Measurements from ENCODE around the gene RTRAF.

Gene RTRAF

GRCh38 chr14:51989293-51990234, at the start of gene RTRAF:
RTRAF (plus strand) TSS chr14:51989546; CDS start chr14:51989640, 94 bp downstream.
- peak; percentile 92 for DNase-seq

- DNase-seq, result peak; percentile 20
Observed at GRCh38 chr14:51939755-51940301, 49.5 kb upstream of the RTRAF start.

GRCh38 chr14:51942971-51943370, 46.4 kb upstream of the RTRAF start:
- no peak for DNase-seq

GRCh38 chr14:51950007-51950406, 39.3 kb upstream of the RTRAF start:
- DNase-seq, result peak; percentile 14

- DNase-seq, result no peak
Observed at GRCh38 chr14:51951656-51952055, 37.7 kb upstream of the RTRAF start.

GRCh38 chr14:51954031-51954430, 35.3 kb upstream of the RTRAF start:
- DNase-seq, result no peak

- DNase-seq, result no peak
Observed at GRCh38 chr14:51954657-51955056, 34.7 kb upstream of the RTRAF start.

DNA sequence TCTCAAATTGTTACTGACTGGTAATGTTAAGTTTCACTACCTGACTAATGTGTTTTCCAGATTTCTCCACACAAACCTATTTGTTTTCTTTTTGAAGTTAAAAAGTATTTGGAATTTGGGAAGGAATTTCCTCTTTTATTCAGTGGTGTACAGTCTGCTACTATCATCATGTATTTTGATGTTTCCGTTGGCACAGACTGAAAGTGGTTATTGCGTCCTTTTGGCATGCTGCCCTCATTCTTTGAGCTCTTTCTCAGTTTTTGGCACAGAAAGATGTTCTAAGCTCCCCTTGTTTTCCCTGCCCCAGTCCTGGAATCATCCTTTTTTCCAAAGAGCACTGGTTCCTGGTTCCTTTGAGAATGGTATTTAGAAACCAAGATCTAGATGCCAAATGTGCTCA, 31.4 kb upstream of the RTRAF start:
- peak; percentile 45 for DNase-seq

- DNase-seq, result no peak
Observed at GRCh38 chr14:51959928-51960327, 29.4 kb upstream of the RTRAF start.

DNA sequence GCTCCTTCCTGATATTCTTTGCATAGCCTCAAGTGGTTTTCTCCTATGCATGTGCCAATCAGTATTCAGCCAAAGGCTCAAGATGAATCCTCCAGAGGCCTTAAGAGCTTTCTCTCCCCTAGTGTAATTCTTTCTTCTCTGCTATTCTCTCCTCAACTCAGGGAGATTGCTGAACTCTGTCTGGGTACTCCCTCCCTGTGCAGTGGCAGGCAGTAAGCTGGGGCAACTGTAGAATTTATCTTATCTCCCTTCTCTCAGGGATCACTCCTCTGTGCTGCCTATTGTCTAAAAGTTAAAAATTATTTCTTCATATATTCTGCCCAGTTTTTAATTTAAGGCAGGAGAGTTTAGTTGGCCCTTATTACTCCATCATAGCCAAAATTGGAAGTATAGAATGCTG, 28.5 kb upstream of the RTRAF start:
- no peak for DNase-seq

GRCh38 chr14:51962711-51963110, 26.6 kb upstream of the RTRAF start:
- DNase-seq, result peak; percentile 31

DNA sequence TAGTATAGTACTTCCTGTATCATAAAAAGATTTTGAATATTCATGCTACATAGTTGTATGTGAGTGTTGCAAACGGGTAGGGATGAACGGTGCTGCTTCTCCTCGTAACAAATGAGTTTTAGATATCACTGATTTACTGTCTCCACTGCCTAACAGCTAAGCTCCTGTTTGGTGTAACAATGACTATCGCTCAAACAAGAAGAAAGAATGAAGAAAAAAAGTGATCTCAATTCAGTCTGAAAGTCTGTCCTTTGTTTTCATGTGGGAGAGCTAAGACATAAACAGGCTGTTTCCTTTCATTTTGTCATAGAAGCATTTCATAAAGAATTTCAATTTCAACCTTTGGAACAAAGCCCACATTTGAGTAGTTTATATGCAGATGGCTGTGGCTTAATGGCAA, 26.1 kb upstream of the RTRAF start:
- DNase-seq, result peak; percentile 27

DNA sequence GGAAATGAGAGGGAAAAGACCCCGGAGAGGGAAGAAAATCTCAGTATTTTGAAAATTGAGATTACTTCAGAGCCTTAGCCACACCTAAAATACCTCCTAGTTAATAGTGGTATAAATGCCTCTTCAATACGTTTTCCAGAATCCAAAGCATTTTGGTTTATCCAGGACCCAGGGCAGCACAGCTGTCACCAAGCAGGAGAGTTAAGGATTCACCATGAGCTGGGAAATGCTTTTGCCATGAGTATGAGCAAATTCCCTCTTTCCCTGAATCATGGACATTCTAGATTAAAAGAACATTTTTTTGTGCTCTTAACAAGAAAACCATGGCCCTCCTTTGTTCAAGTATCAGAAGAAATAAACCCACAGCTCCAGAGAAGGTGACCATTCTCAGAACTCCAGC, 21.8 kb upstream of the RTRAF start:
- DNase-seq, result peak; percentile 30

DNA sequence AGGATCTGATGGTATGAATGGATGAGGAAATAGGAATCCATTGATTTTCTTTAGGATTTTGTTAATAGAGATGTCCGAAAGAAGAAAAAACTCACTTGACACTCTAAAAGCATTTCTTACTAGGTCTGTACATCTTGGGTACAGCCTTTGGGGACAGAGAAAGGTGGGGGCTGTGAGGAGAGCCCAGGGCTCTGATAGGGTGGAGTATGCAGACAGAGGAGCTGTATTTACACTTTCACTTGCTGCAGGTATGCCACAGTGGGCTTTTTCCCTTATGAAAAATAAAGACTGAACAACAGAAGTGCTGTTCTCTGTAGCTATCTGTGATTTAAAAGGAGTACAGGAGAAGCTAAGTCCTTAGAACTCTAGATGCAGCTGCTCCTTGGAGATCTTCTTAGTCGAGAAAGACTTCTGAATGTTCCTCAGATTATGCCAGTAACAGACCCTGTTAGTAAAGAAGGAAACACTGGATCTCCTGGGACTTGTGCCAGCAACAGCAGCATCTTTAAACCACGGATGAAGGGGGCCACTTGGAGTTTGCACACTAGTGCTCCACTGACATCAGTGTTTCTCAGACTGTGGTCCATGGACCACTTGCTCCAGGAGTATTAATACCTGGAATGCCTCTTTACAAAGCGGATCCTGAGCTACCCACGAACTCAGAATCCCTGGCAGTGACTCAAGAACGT, 19.4 kb upstream of the RTRAF start:
- no peak for DNase-seq

DNA sequence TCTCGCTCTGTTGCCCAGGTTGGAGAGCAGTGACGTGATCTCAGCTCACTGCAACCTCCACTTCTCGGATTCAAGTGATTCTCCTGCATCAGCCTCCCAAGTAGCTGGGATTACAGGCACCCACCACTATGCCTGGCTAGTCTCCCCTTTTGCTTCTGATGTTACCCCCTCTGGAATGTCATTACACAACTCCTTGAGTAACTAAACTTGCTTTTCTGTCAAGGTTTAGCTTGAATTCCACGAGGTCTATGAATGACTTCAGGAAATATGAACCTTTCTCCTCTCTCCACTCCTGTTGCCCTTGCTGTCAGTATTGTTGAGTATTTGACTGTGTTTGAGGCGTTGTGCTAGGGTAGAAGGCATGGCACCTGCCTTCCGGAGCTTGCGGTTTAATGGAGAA, 16.8 kb upstream of the RTRAF start:
- peak; percentile 17 for DNase-seq

GRCh38 chr14:51977075-51977474, 12.3 kb upstream of the RTRAF start:
- no peak for DNase-seq

DNA sequence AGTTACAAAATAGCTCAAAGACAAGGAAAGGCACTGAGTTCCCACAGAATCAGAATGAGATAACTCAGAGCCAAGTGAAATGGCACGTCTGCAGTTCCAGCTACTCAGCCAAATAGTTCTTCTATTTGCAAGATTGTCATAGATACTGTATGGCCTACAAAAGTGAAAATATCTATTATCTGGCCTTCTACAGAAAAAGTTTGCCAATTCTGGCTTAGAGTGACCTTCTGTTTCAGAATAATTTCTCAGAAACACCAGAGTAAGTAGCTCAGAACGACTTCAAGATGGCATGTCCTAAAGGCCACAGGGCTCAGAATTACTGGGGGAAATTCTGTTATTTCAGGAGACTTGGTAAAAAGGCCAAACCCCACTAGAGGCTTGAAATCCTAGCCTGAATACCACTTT, 10.7 kb upstream of the RTRAF start:
- DNase-seq, result no peak

DNA sequence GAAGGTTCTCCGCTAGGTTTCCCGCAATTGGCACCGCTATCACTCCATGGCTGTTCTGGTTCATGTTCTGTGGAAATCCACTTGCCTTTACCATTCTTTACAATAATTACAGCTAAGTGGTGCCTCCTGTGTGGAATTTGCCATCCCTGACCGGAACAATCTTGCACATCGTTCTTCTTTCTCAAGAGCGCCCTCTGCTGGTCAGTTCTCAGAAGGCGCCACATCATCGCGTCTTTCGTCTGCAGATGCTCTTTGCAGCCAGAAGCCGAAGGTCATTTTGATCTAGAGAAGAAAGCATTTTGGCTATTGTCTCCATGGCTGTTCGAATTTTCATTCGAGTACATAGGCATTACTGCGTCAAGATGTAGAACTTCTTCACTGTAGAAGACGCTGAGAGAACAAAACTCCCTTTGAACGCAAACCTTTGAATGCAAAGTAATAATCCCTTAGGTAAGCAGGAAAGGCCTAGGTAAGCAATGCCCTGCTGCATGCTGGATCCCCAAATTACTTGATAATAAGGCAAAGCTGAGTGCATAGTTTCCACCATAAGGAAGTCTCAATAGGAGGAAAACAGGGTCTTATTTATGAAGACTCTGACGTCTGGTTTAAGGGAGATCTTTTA, 10.1 kb upstream of the RTRAF start:
- DNase-seq, result peak; percentile 71

DNA sequence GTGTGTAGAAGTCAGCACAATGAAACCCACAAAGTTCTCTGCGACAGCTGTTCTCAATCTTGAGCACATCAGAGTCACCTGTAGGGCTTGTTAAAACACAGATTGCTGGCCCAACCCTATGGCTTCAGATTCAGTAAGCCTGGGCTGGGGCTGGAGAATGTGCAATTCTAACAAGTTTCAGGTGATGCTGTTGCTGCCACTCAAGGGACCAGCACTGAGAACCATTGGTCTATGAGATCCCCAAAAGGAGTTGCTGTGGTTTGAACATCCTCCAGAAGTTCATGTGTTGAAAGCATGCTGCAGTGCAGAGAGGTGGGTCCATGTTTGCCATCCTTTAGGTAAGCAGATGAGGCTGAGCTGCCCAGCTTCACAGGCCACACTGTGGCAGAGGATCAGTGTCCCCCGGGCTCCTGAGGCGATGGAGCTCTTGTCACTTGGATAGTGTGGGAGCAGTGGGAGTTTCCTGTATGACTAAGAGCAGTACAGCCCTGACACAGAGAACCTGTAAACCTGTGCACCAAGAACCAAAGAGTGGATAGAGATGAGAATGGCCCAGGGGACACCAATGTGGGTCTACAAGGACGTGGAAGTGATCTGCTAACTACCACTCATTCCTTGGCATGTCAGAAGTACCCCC, 8.0 kb upstream of the RTRAF start:
- DNase-seq, result no peak

DNA sequence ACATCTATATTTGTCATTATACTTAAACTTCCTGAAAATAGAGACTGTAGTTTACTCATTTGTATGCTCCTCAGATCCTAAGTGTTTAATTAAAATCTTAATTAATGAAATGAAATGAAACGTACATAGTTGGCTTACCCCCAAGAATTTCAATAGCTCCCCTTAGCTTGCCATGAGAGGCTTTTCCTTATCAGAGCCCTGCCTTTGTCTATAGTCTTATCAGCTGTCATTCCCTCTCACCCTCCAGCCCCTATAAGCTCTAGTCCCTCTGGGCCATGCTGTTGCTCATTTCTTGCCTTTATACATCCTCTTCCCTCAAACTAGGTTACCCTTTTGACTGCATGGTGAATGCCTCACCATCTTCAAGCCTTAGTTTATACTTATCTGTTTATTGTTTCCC, 1.1 kb upstream of the RTRAF start:
- DNase-seq, result no peak

GRCh38 chr14:51990488-51990887, 1.1 kb downstream of the RTRAF start:
- DNase-seq, result no peak

DNA sequence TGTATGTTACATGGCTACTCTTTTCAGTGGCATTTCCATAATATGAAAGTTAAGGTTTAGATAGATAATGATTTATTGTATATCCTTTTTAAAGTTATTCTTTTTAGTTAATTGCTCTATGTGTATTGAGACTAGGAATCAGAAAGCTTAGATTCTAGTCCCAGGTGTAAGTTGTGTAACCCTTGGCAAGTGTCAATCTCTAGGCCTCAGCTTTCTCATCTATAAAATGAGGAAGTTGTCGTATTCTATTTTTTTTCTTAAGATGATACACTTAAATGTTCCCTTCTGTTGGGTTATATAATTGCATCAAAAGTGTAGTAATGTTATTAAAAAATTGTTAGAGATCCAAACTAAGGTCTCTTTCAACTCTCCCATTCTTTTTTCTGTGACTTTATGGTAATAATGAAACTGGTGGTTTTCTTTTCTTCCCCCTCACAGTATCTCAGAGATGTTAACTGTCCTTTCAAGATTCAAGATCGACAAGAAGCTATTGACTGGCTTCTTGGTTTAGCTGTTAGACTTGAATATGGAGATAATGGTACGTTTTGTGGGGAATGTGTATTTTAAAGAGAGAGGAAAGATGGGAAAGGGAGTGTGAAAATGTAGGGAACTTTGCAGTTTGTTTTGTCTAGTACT, 4.1 kb downstream of the RTRAF start:
- no peak for DNase-seq

All from fibroblast of skin of right quadriceps (primary cell).